Measurements from ENCODE around the gene MYH14.

DNA sequence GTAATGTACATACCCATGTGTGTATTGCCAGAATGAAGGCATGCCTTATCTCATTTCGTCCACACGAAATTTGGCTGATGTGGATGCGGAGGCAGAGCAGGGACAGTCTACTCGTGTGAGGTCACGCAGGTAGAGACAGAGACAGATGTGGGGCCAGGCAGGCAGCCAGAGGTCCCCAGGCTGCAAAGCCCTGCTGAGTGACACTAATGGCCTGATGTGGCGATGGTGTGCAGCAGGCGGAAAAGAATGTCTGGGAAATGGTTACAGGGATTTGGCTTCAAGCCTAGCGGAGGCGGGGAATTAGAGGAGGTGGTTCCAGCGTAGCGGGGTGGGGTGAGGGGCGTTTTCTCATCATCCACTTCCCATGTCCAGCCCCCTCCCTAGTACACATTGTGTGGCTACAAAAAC is 36.1 kb upstream of the MYH14 start:
- no peak for TF ChIP-seq ZFX (IDR thresholded peaks at IDR 0.05)
- TF ChIP-seq, protein P1, sequence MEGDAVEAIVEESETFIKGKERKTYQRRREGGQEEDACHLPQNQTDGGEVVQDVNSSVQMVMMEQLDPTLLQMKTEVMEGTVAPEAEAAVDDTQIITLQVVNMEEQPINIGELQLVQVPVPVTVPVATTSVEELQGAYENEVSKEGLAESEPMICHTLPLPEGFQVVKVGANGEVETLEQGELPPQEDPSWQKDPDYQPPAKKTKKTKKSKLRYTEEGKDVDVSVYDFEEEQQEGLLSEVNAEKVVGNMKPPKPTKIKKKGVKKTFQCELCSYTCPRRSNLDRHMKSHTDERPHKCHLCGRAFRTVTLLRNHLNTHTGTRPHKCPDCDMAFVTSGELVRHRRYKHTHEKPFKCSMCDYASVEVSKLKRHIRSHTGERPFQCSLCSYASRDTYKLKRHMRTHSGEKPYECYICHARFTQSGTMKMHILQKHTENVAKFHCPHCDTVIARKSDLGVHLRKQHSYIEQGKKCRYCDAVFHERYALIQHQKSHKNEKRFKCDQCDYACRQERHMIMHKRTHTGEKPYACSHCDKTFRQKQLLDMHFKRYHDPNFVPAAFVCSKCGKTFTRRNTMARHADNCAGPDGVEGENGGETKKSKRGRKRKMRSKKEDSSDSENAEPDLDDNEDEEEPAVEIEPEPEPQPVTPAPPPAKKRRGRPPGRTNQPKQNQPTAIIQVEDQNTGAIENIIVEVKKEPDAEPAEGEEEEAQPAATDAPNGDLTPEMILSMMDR (conservative IDR thresholded peaks at IDR 0.05) = no peak
